Astrocyte (in vitro differentiated cells and primary cell): ENCODE data around the gene TM9SF4. TPM values are rescaled to one million over a fixed set of nuclear protein-coding genes. Genes with fewer than 3 reads are reported as not detected.
"Not testable (repeated sequence)": the region's sequence is repeated elsewhere in the genome, so short reads cannot be mapped to it uniquely, and the experiment has no call there.

Experiments
- DNase-seq: peaks from one replicate; pipeline ENCODE4 v3.0.0-alpha.2; 2010; ENCODE audit warnings: low read depth
- FAIRE-seq: peaks from 2 replicates; lab custom pipeline; 2011; peaks lifted over from hg19 to GRCh38; lab: Jason Lieb, UNC
- H2AFZ ChIP-seq: 2 replicates; pipeline ENCODE4 v1.6.0; 2012; ENCODE audit warnings: low read depth, low read length, inconsistent platforms
- H3K27ac ChIP-seq: 2 replicates; pipeline ENCODE4 v1.5.1; 2011; ENCODE audit warnings: low read depth, low read length, inconsistent platforms
- H3K27me3 ChIP-seq: 2 replicates; pipeline ENCODE4 v1.6.0; 2011; ENCODE audit warnings: low read length, inconsistent platforms; ENCODE audit not compliant: insufficient read depth
- H3K36me3 ChIP-seq: 2 replicates; pipeline ENCODE4 v1.5.1; 2011; ENCODE audit warnings: low read length, inconsistent platforms; ENCODE audit not compliant: insufficient read depth
- H3K4me1 ChIP-seq: 2 replicates; pipeline ENCODE4 v1.5.1; 2011; ENCODE audit warnings: low read length, inconsistent platforms; ENCODE audit not compliant: insufficient read depth
- H3K4me2 ChIP-seq: 2 replicates; pipeline ENCODE4 v1.6.0; 2012; ENCODE audit warnings: low read length, inconsistent platforms
- H3K4me3 ChIP-seq: 2 replicates; pipeline ENCODE4 v1.5.1; 2011; ENCODE audit warnings: low read depth, mild to moderate bottlenecking, low read length, inconsistent platforms; ENCODE audit not compliant: insufficient read depth
- H3K79me2 ChIP-seq: 2 replicates; pipeline ENCODE4 v1.6.0; 2012; ENCODE audit warnings: mild to moderate bottlenecking, low read length, inconsistent platforms; ENCODE audit not compliant: insufficient read depth
- H3K9ac ChIP-seq: 2 replicates; pipeline ENCODE4 v1.6.0; 2012; ENCODE audit warnings: mild to moderate bottlenecking, low read length, inconsistent platforms
- H3K9me3 ChIP-seq: 2 replicates; pipeline ENCODE4 v1.5.1; 2012; ENCODE audit warnings: low read depth, mild to moderate bottlenecking, low read length, inconsistent platforms; ENCODE audit not compliant: insufficient read depth
- H4K20me1 ChIP-seq: 2 replicates; pipeline ENCODE4 v1.6.0; 2012; ENCODE audit warnings: low read length, inconsistent platforms; ENCODE audit not compliant: insufficient read depth
- H3K27ac Mint-ChIP-seq: one replicate; pipeline ENCODE4 v1.8.0; 2021; ENCODE audit warnings: mild to moderate bottlenecking, mixed read lengths; ENCODE audit not compliant: unreplicated experiment
- H3K27me3 Mint-ChIP-seq: one replicate; pipeline ENCODE4 v1.8.0; 2021; ENCODE audit warnings: low read depth, mixed read lengths; ENCODE audit not compliant: unreplicated experiment
- H3K36me3 Mint-ChIP-seq: one replicate; pipeline ENCODE4 v1.8.0; 2021; ENCODE audit warnings: low read depth, mixed read lengths; ENCODE audit not compliant: unreplicated experiment
- H3K4me1 Mint-ChIP-seq: one replicate; pipeline ENCODE4 v1.8.0; 2021; ENCODE audit warnings: low read depth, mixed read lengths; ENCODE audit not compliant: unreplicated experiment
- H3K4me3 Mint-ChIP-seq: one replicate; pipeline ENCODE4 v1.8.0; 2021; ENCODE audit warnings: mild to moderate bottlenecking, moderate library complexity, mixed read lengths; ENCODE audit not compliant: unreplicated experiment
- H3K9me3 Mint-ChIP-seq: one replicate; pipeline ENCODE4 v1.8.0; 2021; ENCODE audit warnings: mild to moderate bottlenecking, mixed read lengths; ENCODE audit not compliant: unreplicated experiment
- EZH2 ChIP-seq: IDR thresholded peaks from 2 replicates; pipeline ENCODE4 v1.6.1; 2012; ENCODE audit warnings: mild to moderate bottlenecking, low read length, inconsistent platforms; ENCODE audit not compliant: insufficient read depth
- total RNA-seq: library from RNA; stranded (reverse); gene quantifications from 2 replicates; pipeline ENCODE4 v1.2.1, GENCODE V29; 2021
- TF ChIP-seq, protein P1 (sequence below): IDR thresholded peaks from 2 replicates; pipeline ENCODE4 v1.5.1; 2011; ENCODE audit warnings: low read depth, mild to moderate bottlenecking, inconsistent platforms, low read length, moderate library complexity; ENCODE audit not compliant: insufficient read depth

TM9SF4 gene
- total RNA-seq, 1 donor from 2014 or later, result 64.0 TPM

DNA sequence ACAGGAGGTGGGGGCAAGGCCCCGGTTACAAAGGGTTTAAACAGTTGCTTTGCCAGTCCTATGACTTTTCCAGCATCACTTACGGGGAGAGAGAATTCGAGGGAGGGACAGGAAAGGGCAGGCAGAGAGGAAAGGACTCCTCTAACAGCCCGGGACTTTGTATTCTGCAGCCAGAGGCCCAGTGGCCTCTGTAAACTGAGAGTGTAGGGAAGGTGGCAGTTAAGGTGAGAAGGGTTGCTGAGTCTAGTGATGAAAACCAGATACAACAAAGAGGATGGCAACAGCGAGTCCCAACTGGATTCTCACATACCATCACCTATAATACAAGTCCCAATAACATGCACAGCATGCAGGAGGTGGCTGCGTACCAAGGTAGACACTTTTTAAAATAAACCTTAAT, 84.5 kb downstream of the TM9SF4 start:
- H3K36me3 Mint-ChIP-seq, result peaks cover 11% of the 10 kb centered on the region
- peaks cover 10% of the 10 kb centered on the region for H3K4me1 Mint-ChIP-seq
- DNase-seq, result no peak
- Histone ChIP-seq H4K20me1 (peaks cover 28% of the 10 kb centered on the region), H3K27ac (no peak overlapping the region), H3K9me3 (no peaks in the 10 kb centered on the region), H3K27me3 (no peaks in the 10 kb centered on the region), H3K9ac (no peak overlapping the region), H2AFZ (no peak overlapping the region), H3K36me3 (peaks cover 15% of the 10 kb centered on the region), H3K4me2 (no peak overlapping the region), H3K4me3 (no peak overlapping the region), H3K79me2 (peaks cover 21% of the 10 kb centered on the region), H3K4me1 (peaks cover 12% of the 10 kb centered on the region)
- TF ChIP-seq EZH2, result no peak
- TF ChIP-seq, protein P1, sequence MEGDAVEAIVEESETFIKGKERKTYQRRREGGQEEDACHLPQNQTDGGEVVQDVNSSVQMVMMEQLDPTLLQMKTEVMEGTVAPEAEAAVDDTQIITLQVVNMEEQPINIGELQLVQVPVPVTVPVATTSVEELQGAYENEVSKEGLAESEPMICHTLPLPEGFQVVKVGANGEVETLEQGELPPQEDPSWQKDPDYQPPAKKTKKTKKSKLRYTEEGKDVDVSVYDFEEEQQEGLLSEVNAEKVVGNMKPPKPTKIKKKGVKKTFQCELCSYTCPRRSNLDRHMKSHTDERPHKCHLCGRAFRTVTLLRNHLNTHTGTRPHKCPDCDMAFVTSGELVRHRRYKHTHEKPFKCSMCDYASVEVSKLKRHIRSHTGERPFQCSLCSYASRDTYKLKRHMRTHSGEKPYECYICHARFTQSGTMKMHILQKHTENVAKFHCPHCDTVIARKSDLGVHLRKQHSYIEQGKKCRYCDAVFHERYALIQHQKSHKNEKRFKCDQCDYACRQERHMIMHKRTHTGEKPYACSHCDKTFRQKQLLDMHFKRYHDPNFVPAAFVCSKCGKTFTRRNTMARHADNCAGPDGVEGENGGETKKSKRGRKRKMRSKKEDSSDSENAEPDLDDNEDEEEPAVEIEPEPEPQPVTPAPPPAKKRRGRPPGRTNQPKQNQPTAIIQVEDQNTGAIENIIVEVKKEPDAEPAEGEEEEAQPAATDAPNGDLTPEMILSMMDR, result no peak
- no peaks in the 10 kb centered on the region for H3K9me3 Mint-ChIP-seq
- H3K4me3 Mint-ChIP-seq, result no peak overlapping the region
- FAIRE-seq, result no peak
- no peaks in the 10 kb centered on the region for H3K27me3 Mint-ChIP-seq
- no peak overlapping the region for H3K27ac Mint-ChIP-seq

DNA sequence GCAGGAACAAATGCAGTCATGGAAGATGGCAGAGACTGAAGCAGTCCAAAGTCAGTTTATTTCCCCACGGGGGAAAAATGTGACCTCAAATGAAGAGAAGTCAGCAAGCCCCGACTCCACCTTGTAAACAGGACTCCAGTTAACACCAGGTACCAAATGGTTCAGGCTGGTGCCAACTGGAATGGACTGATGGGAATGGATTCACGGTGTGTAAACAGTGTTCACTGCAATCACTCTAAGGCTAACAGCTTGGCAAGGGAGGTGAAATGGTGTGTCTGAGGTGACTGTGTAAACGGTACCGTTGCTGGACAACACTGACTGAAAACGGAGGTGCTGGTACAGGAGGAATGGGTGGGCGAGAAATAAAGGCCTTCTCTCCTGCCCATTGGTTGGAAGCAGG, 86.1 kb downstream of the TM9SF4 start:
- Histone ChIP-seq H3K9me3 (no peaks in the 10 kb centered on the region), H3K4me2 (no peak overlapping the region), H3K27me3 (no peaks in the 10 kb centered on the region), H4K20me1 (peaks cover 38% of the 10 kb centered on the region), H3K9ac (no peak overlapping the region), H3K4me3 (no peak overlapping the region), H3K36me3 (peaks cover 25% of the 10 kb centered on the region), H3K27ac (no peak overlapping the region), H2AFZ (no peak overlapping the region), H3K79me2 (peaks cover 29% of the 10 kb centered on the region), H3K4me1 (peaks cover 2% of the 10 kb centered on the region)
- Mint-ChIP-seq H3K36me3 (peaks cover 12% of the 10 kb centered on the region), H3K9me3 (no peaks in the 10 kb centered on the region), H3K4me3 (no peak overlapping the region), H3K27ac (no peak overlapping the region), H3K27me3 (no peaks in the 10 kb centered on the region), H3K4me1 (peaks cover 9% of the 10 kb centered on the region)
- TF ChIP-seq, protein P1, result no peak
- no peak for FAIRE-seq
- DNase-seq, result no peak

DNA sequence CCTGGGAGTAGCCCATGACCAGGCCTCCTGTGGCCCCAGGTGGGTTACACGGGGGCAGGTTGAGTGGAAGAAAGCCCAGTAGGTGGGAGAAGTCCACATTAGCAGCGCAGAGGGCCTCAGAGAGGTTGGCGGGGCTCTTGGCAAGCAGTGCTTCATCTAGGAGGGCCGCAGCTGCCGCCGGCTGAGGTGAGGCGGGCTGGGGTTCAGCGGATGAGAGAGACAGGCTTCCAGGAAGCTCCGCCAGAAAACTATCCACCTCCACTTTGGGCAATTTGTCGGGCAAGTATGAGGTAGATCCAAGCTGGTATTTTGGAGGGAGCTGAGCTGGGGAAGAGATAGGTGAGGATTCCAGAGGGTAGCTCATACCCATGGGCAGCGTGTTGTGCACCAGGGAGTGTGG, 87.1 kb downstream of the TM9SF4 start:
- H3K27ac Mint-ChIP-seq, H3K27me3 Mint-ChIP-seq, H3K4me3 Mint-ChIP-seq, H3K4me3 ChIP-seq, H3K9ac ChIP-seq, H3K27ac ChIP-seq, DNase-seq, H3K27me3 ChIP-seq, H2AFZ ChIP-seq, H3K9me3 Mint-ChIP-seq, FAIRE-seq, H3K4me2 ChIP-seq, H3K9me3 ChIP-seq, H3K4me1 ChIP-seq: not testable (repeated sequence)
- Histone ChIP-seq H4K20me1 (peaks cover 48% of the 10 kb centered on the region), H3K79me2 (peaks cover 40% of the 10 kb centered on the region), H3K36me3 (peaks cover 25% of the 10 kb centered on the region)
- peaks cover 10% of the 10 kb centered on the region for H3K4me1 Mint-ChIP-seq
- H3K36me3 Mint-ChIP-seq, result peaks cover 15% of the 10 kb centered on the region

DNA sequence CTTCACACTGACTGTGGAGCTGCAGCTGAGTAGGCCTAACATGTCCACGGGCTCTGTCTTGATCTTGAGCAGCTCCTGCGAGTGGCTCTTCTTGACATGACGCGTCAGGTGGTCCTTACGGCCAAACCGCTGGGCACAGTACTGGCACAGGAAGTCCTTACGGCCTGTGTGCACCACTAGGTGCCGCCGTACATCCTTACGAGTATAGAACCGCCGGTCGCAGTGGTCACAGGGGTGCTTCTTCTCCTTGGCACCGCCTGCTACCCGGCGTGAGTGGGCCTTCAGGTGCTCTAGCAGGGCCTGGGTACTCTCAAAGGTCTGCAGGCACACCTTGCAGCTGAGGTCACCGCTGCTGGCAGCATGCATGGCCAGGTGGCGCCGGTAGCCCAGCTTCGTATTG, 87.6 kb downstream of the TM9SF4 start:
- H3K27ac Mint-ChIP-seq, H3K9me3 ChIP-seq, DNase-seq, H3K9ac ChIP-seq, H3K4me3 ChIP-seq, H3K4me3 Mint-ChIP-seq, H3K4me1 ChIP-seq, H3K4me2 ChIP-seq, H3K9me3 Mint-ChIP-seq, H3K27me3 ChIP-seq, H3K27ac ChIP-seq, FAIRE-seq, H2AFZ ChIP-seq, H3K27me3 Mint-ChIP-seq: not testable (repeated sequence)
- Mint-ChIP-seq H3K36me3 (peaks cover 15% of the 10 kb centered on the region), H3K4me1 (peaks cover 10% of the 10 kb centered on the region)
- H3K79me2 ChIP-seq, result peaks cover 44% of the 10 kb centered on the region
- H3K36me3 ChIP-seq, result peaks cover 23% of the 10 kb centered on the region
- H4K20me1 ChIP-seq, result peaks cover 53% of the 10 kb centered on the region
